NCI-H82 treated with DMSO at 0.1 percent for 48 hours (cell line): ENCODE results near the gene EPHA8.
A peak's percentile ranks its signal among the peaks of the same experiment; 100 is the strongest.

Source experiments
- DNase-seq: peaks from one replicate; lab custom pipeline; 2025; ENCODE audit not compliant: unreplicated experiment; lab: John Stamatoyannopoulos, UW

EPHA8 gene

GRCh38 chr1:22613572-22613918, 50.3 kb downstream of the EPHA8 start:
- DNase-seq: no peak

GRCh38 chr1:22613951-22614350, 50.7 kb downstream of the EPHA8 start:
- DNase-seq: peak; percentile 70

- DNase-seq: no peak
Observed at GRCh38 chr1:22615886-22616285, 52.6 kb downstream of the EPHA8 start.

GRCh38 chr1:22616571-22616970, 53.3 kb downstream of the EPHA8 start:
- DNase-seq: no peak

GRCh38 chr1:22618056-22618455, 54.8 kb downstream of the EPHA8 start:
- no peak for DNase-seq

GRCh38 chr1:22619252-22619651, 56.0 kb downstream of the EPHA8 start:
- DNase-seq: no peak

- DNase-seq: no peak
Observed at GRCh38 chr1:22619798-22620197, 56.5 kb downstream of the EPHA8 start.

- no peak for DNase-seq
Observed at GRCh38 chr1:22621761-22622160, 58.5 kb downstream of the EPHA8 start.

GRCh38 chr1:22625262-22625925, 62.1 kb downstream of the EPHA8 start:
- DNase-seq: no peak

- DNase-seq: peak; percentile 22
Observed at GRCh38 chr1:22626237-22627157, 63.2 kb downstream of the EPHA8 start.

GRCh38 chr1:22627331-22627730, 64.0 kb downstream of the EPHA8 start:
- no peak for DNase-seq

GRCh38 chr1:22628698-22629444, 65.6 kb downstream of the EPHA8 start:
- DNase-seq: no peak

- DNase-seq: no peak
Observed at GRCh38 chr1:22629886-22630285, 66.6 kb downstream of the EPHA8 start.

GRCh38 chr1:22633697-22634463, 70.6 kb downstream of the EPHA8 start:
- no peak for DNase-seq

- no peak for DNase-seq
Observed at GRCh38 chr1:22635436-22635835, 72.1 kb downstream of the EPHA8 start.

GRCh38 chr1:22636353-22636752, 73.1 kb downstream of the EPHA8 start, which contains the start of gene C1QA:
TSS of gene C1QA (plus strand) at chr1:22636628. CDS start at chr1:22637617, 989 bp downstream.
- DNase-seq: no peak

GRCh38 chr1:22636927-22637326, 73.6 kb downstream of the EPHA8 start:
- no peak for DNase-seq

- no peak for DNase-seq
Observed at GRCh38 chr1:22637907-22638445, 74.7 kb downstream of the EPHA8 start.

- no peak for DNase-seq
Observed at GRCh38 chr1:22638476-22639234, 75.4 kb downstream of the EPHA8 start.

GRCh38 chr1:22639286-22639685, 76.0 kb downstream of the EPHA8 start:
- DNase-seq: no peak
